ENCODE results near the gene MPHOSPH9. TPM values are rescaled to one million over a fixed set of nuclear protein-coding genes. Genes with fewer than 3 reads are reported as not detected.

MPHOSPH9 gene
- total and polyA plus RNA-seq, 2 donors (not counting 3 experiments of a cell fraction or from before 2014, with no cell fraction given): 7.8 to 42.4 TPM

Small RNA genes within 50 kb of the gene (small RNA-seq; reads per million reads assigned to genes)
- not detected for gene RNA5SP375 (ENCODE audit: insufficient read depth, insufficient read length, low read depth, low replicate concordance)

Other genes starting within 250 kb of the MPHOSPH9 start
- 15.9 and 21.4 TPM in 2 replicates for gene PITPNM2, start 82.1 kb downstream of the MPHOSPH9 start, total RNA-seq
- 4.2 and 4.4 TPM in 2 replicates for gene PITPNM2, start 82.1 kb downstream of the MPHOSPH9 start, polyA plus RNA-seq
- gene MTRFR, start 295 bp upstream of the MPHOSPH9 start, total RNA-seq: 12.0 and 14.4 TPM in 2 replicates
- 8.8 and 9.1 TPM in 2 replicates for gene MTRFR, start 295 bp upstream of the MPHOSPH9 start, polyA plus RNA-seq
- gene CDK2AP1, start 38.7 kb upstream of the MPHOSPH9 start, total RNA-seq: 320 and 329 TPM in 2 replicates
- 259 and 345 TPM in 2 replicates for gene CDK2AP1, start 38.7 kb upstream of the MPHOSPH9 start, polyA plus RNA-seq
- gene SBNO1, start 131.7 kb upstream of the MPHOSPH9 start, total RNA-seq: 32.5 and 34.2 TPM in 2 replicates
- 3.8 and 4.8 TPM in 2 replicates for gene SBNO1, start 131.7 kb upstream of the MPHOSPH9 start, polyA plus RNA-seq
- 75.4 and 77.4 TPM in 2 replicates for gene KMT5A, start 151.0 kb upstream of the MPHOSPH9 start, total RNA-seq
- 22.3 and 26.1 TPM in 2 replicates for gene KMT5A, start 151.0 kb upstream of the MPHOSPH9 start, polyA plus RNA-seq
- 4.6 and 7.2 TPM in 2 replicates for gene RILPL2, start 203.5 kb upstream of the MPHOSPH9 start, total RNA-seq
- gene RILPL2, start 203.5 kb upstream of the MPHOSPH9 start, polyA plus RNA-seq: 3.0 and 3.3 TPM in 2 replicates
- 27.9 and 30.6 TPM in 2 replicates for gene SNRNP35, start 225.0 kb upstream of the MPHOSPH9 start, total RNA-seq
- gene SNRNP35, start 225.0 kb upstream of the MPHOSPH9 start, polyA plus RNA-seq: 14.6 and 15.9 TPM in 2 replicates